ENCODE measurements around the gene IPCEF1.

Gene IPCEF1

DNA sequence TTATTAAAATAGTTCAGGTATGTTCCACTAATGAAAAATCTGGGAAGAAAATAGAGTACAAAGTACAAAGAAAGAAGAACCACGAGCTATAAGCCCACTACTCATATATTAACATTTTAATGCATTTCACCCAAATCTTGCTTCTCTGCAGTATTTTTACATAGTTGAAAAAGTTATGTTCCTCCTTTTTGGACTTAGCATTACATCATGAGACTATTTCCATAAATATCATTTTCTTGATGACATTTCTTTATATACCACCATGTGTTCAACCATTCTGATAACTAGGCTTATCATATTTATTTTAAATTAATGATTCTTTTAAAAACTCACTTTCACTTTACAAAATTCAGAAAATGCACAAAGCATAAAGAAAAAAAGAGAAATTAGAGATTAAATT, 3.0 kb downstream of the IPCEF1 start:
- Histone ChIP-seq H3K4me3 (IDR thresholded peaks at IDR 0.05; ENCODE audit: insufficient read depth, low read depth, low read length) (no peak overlapping the region), H2AFZ (ENCODE audit: low read depth) (no peak overlapping the region), H3K4me1 (ENCODE audit: low read depth, poor library complexity, severe bottlenecking) (no peaks in the 10 kb centered on the region), H3K27ac (no peak overlapping the region), H3K36me3 (ENCODE audit: insufficient read depth) (no peaks in the 10 kb centered on the region), H3K4me2 (no peak overlapping the region), H3K27me3 (ENCODE audit: insufficient read depth, low read depth) (no peaks in the 10 kb centered on the region), H4K20me1 (ENCODE audit: insufficient read depth) (no peaks in the 10 kb centered on the region), H3K9ac (no peak overlapping the region), H3K79me2 (ENCODE audit: insufficient read depth, low read depth) (no peaks in the 10 kb centered on the region)
- TF ChIP-seq, protein P1, sequence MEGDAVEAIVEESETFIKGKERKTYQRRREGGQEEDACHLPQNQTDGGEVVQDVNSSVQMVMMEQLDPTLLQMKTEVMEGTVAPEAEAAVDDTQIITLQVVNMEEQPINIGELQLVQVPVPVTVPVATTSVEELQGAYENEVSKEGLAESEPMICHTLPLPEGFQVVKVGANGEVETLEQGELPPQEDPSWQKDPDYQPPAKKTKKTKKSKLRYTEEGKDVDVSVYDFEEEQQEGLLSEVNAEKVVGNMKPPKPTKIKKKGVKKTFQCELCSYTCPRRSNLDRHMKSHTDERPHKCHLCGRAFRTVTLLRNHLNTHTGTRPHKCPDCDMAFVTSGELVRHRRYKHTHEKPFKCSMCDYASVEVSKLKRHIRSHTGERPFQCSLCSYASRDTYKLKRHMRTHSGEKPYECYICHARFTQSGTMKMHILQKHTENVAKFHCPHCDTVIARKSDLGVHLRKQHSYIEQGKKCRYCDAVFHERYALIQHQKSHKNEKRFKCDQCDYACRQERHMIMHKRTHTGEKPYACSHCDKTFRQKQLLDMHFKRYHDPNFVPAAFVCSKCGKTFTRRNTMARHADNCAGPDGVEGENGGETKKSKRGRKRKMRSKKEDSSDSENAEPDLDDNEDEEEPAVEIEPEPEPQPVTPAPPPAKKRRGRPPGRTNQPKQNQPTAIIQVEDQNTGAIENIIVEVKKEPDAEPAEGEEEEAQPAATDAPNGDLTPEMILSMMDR (conservative IDR thresholded peaks at IDR 0.05; ENCODE audit: low read depth, low read length) = no peak

- TF ChIP-seq, protein P1 (conservative IDR thresholded peaks at IDR 0.05; ENCODE audit: low read depth, low read length) = no peak
- H3K27ac ChIP-seq = no peak overlapping the region
- H2AFZ ChIP-seq (ENCODE audit: low read depth) = no peak overlapping the region
- no peaks in the 10 kb centered on the region for H4K20me1 ChIP-seq (ENCODE audit: insufficient read depth)
- H3K36me3 ChIP-seq (ENCODE audit: insufficient read depth) = no peaks in the 10 kb centered on the region
- H3K4me2 ChIP-seq = no peak overlapping the region
- no peaks in the 10 kb centered on the region for H3K27me3 ChIP-seq (ENCODE audit: insufficient read depth, low read depth)
- no peaks in the 10 kb centered on the region for H3K79me2 ChIP-seq (ENCODE audit: insufficient read depth, low read depth)
- no peaks in the 10 kb centered on the region for H3K4me1 ChIP-seq (ENCODE audit: low read depth, poor library complexity, severe bottlenecking)
- H3K9ac ChIP-seq = no peak overlapping the region
- no peak overlapping the region for H3K4me3 ChIP-seq (IDR thresholded peaks at IDR 0.05; ENCODE audit: insufficient read depth, low read depth, low read length)
Observed at GRCh38 chr6:154352898-154353585, 3.6 kb downstream of the IPCEF1 start.

- H3K79me2 ChIP-seq (ENCODE audit: insufficient read depth, low read depth) = no peaks in the 10 kb centered on the region
- TF ChIP-seq, protein P1 (conservative IDR thresholded peaks at IDR 0.05; ENCODE audit: low read depth, low read length) = no peak
- no peak overlapping the region for H3K4me3 ChIP-seq (IDR thresholded peaks at IDR 0.05; ENCODE audit: insufficient read depth, low read depth, low read length)
- no peak overlapping the region for H3K4me2 ChIP-seq
- no peaks in the 10 kb centered on the region for H3K4me1 ChIP-seq (ENCODE audit: low read depth, poor library complexity, severe bottlenecking)
- no peak overlapping the region for H2AFZ ChIP-seq (ENCODE audit: low read depth)
- no peak overlapping the region for H3K27ac ChIP-seq
- no peaks in the 10 kb centered on the region for H3K36me3 ChIP-seq (ENCODE audit: insufficient read depth)
- H3K9ac ChIP-seq = no peak overlapping the region
- no peaks in the 10 kb centered on the region for H4K20me1 ChIP-seq (ENCODE audit: insufficient read depth)
- H3K27me3 ChIP-seq (ENCODE audit: insufficient read depth, low read depth) = no peaks in the 10 kb centered on the region
Observed at GRCh38 chr6:154350293-154350692, 6.3 kb downstream of the IPCEF1 start.

DNA sequence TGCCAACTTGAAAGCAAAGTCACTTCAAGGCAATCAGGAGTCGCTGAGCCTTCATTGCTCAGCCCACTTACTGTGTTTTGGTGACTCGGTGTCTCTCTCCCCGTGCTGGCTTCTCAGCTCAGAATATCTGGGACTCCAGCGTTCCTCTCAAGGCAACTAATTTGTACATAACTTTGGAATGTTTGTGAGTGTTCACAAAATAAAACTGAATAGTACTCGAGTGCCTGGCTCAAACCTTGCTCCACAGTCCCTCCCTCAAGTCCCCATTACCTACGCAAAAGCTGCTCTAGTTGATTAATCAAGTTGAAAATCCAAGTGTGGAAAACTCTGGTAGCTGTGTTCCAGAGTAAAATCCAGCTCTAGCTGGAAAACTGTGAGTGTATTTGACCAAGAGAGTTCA, 8.6 kb downstream of the IPCEF1 start:
- H3K36me3 ChIP-seq (ENCODE audit: insufficient read depth) = no peaks in the 10 kb centered on the region
- no peak overlapping the region for H3K9ac ChIP-seq
- no peak overlapping the region for H3K27ac ChIP-seq
- no peaks in the 10 kb centered on the region for H4K20me1 ChIP-seq (ENCODE audit: insufficient read depth)
- no peaks in the 10 kb centered on the region for H3K79me2 ChIP-seq (ENCODE audit: insufficient read depth, low read depth)
- H3K27me3 ChIP-seq (ENCODE audit: insufficient read depth, low read depth) = no peaks in the 10 kb centered on the region
- no peak overlapping the region for H3K4me3 ChIP-seq (IDR thresholded peaks at IDR 0.05; ENCODE audit: insufficient read depth, low read depth, low read length)
- no peak overlapping the region for H2AFZ ChIP-seq (ENCODE audit: low read depth)
- H3K4me1 ChIP-seq (ENCODE audit: low read depth, poor library complexity, severe bottlenecking) = no peaks in the 10 kb centered on the region
- TF ChIP-seq, protein P1 (conservative IDR thresholded peaks at IDR 0.05; ENCODE audit: low read depth, low read length) = no peak
- H3K4me2 ChIP-seq = no peak overlapping the region

All from KMS-11 (cell line).